ENCODE measurements around the gene ATP5ME.

Gene ATP5ME

DNA sequence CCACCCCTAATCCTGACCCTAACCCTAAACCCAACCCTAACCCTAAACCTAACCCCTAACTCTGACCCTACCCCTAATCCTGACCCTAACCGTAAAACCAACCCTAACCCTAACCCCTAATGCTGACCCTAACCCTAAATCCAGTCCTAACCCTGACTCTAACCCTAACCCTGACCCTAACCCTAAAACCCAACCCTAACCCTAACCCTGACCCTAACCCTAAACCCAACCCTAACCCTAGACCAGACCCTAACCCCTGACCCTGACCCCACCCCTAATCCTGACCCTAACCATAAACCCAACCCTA lies 30.8 kb upstream of the ATP5ME start:
- Histone ChIP-seq H3K9me3 (ENCODE audit: low read length) (no peaks in the 10 kb centered on the region), H3K27me3 (ENCODE audit: insufficient read depth, low read length) (no peaks in the 10 kb centered on the region), H3K9ac (ENCODE audit: low read length) (peak overlapping the region; percentile 56; the same call in 1 of the 2 replicates), H3K4me1 (ENCODE audit: insufficient read depth, low read length, severe bottlenecking) (peaks cover 13% of the 10 kb centered on the region), H3K4me2 (ENCODE audit: low read length) (peak overlapping the region; percentile 78), H3K79me2 (ENCODE audit: insufficient read depth, low read length) (0 out of 2 replicates have a peak, but pooled peaks cover 3% of the 10 kb centered on the region), H3F3A (ENCODE audit: insufficient read depth, low read length) (no peaks in the 10 kb centered on the region), H3K27ac (ENCODE audit: low read depth, low read length, poor library complexity, severe bottlenecking) (no peak overlapping the region), H3K4me3 (ENCODE audit: low read depth, low read length, poor library complexity, severe bottlenecking) (peak overlapping the region; percentile 97), H3K9me2 (ENCODE audit: low read depth, low read length) (no peaks in the 10 kb centered on the region), H2AFZ (ENCODE audit: low read length) (no peak overlapping the region), H3K36me3 (ENCODE audit: insufficient read depth, low read length) (peaks cover under 1% of the 10 kb centered on the region; the same call in 1 of the 2 replicates), H4K20me1 (ENCODE audit: insufficient read depth, low read length) (no peaks in the 10 kb centered on the region)
- no peak for TF ChIP-seq EZH2 (IDR thresholded peaks at IDR 0.05; ENCODE audit: borderline replicate concordance, low read length)
- TF ChIP-seq, protein P1, sequence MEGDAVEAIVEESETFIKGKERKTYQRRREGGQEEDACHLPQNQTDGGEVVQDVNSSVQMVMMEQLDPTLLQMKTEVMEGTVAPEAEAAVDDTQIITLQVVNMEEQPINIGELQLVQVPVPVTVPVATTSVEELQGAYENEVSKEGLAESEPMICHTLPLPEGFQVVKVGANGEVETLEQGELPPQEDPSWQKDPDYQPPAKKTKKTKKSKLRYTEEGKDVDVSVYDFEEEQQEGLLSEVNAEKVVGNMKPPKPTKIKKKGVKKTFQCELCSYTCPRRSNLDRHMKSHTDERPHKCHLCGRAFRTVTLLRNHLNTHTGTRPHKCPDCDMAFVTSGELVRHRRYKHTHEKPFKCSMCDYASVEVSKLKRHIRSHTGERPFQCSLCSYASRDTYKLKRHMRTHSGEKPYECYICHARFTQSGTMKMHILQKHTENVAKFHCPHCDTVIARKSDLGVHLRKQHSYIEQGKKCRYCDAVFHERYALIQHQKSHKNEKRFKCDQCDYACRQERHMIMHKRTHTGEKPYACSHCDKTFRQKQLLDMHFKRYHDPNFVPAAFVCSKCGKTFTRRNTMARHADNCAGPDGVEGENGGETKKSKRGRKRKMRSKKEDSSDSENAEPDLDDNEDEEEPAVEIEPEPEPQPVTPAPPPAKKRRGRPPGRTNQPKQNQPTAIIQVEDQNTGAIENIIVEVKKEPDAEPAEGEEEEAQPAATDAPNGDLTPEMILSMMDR (IDR thresholded peaks at IDR 0.05; ENCODE audit: low read length): no peak

DNA sequence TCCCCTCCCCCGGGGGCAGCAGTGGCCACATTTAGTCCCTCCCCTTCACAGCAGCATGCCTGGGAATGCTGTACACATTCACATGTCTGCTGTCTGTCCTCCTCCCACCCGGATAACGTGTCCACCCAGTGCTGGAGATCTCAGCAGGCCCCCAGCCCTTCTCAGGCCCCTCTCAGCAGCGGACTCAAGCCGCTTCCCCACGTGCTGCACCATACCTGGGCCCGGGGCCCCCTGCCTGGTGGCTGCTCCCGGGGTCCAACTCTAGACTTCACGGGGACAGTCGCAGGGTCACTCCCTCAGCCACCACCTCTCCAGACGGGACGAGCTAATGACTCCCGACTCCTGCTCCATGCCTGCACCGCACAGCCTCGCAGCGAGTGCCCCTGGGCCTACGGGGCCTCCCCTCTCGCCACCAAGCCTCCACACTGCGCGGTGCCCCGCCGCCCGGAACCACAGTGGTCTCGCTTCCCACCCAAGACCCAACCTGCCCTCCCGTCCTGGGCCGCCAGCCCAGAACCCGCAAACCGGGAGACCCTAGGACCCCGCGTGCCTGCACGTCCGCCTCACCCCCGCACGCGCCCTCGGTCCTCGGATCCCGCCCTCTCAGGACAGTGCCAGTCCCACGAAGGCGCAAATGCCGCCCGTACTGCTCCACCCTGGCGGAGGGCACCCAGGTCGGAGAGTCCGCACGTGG lies 30.3 kb upstream of the ATP5ME start:
- Histone ChIP-seq H3K36me3 (ENCODE audit: insufficient read depth, low read length) (no peaks in the 10 kb centered on the region), H3K4me2 (ENCODE audit: low read length) (no peak overlapping the region), H3F3A (ENCODE audit: insufficient read depth, low read length) (no peaks in the 10 kb centered on the region), H3K4me3 (ENCODE audit: low read depth, low read length, poor library complexity, severe bottlenecking) (no peak overlapping the region), H3K27ac (ENCODE audit: low read depth, low read length, poor library complexity, severe bottlenecking) (no peak overlapping the region), H3K79me2 (ENCODE audit: insufficient read depth, low read length) (0 out of 2 replicates have a peak, but pooled peaks cover 3% of the 10 kb centered on the region), H3K9me3 (ENCODE audit: low read length) (no peaks in the 10 kb centered on the region), H4K20me1 (ENCODE audit: insufficient read depth, low read length) (no peaks in the 10 kb centered on the region), H3K4me1 (ENCODE audit: insufficient read depth, low read length, severe bottlenecking) (peaks cover 19% of the 10 kb centered on the region), H3K9ac (ENCODE audit: low read length) (no peak overlapping the region), H2AFZ (ENCODE audit: low read length) (no peak overlapping the region), H3K9me2 (ENCODE audit: low read depth, low read length) (no peaks in the 10 kb centered on the region), H3K27me3 (ENCODE audit: insufficient read depth, low read length) (no peaks in the 10 kb centered on the region)
- TF ChIP-seq, protein P1 (IDR thresholded peaks at IDR 0.05; ENCODE audit: low read length): no peak
- no peak for TF ChIP-seq EZH2 (IDR thresholded peaks at IDR 0.05; ENCODE audit: borderline replicate concordance, low read length)

DNA sequence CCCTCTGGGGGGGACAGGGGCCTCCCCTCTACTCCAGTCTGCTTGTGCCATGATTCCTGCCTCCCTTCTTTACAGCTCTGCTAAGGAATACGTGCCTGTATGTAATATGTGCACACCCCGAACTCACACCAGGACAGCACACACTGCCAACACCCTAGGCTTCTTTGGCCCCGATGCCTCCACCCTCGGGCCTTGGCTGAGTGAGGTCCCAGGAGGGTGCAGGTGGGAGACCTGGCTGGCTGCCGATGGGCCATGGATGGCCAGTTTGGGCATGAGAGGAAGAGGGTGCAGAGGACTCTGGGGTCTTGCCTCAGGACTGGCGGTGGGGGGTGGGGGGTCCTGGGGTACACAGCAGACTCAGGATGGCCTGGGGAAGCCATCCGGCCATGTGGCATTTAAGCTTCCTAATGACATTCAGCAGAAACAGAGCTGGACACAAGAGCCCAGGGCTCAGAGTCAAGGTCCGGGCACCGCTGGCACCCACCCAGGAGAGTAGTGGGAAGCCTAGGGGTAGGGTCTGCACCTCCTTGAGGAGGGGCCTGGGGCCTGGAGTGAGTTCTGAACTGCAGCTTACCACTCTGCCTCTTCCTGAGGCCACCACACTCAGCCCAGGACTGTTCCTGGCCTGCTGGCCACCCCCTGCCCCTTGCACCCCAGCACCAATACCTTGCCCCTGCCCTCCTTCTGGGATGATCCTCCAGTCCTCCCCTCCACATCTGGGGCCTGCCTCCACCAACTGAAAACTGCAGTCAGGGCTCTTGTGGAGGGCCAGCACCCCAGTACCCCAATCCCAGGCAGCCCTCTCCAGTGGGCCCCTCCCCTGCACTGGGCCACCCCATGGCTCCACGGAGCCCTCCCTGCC lies 29.5 kb upstream of the ATP5ME start:
- Histone ChIP-seq H3K36me3 (ENCODE audit: insufficient read depth, low read length) (no peaks in the 10 kb centered on the region), H3K27me3 (ENCODE audit: insufficient read depth, low read length) (no peaks in the 10 kb centered on the region), H3K4me3 (ENCODE audit: low read depth, low read length, poor library complexity, severe bottlenecking) (no peak overlapping the region), H2AFZ (ENCODE audit: low read length) (no peak overlapping the region), H3K9ac (ENCODE audit: low read length) (no peak overlapping the region), H3K4me2 (ENCODE audit: low read length) (no peak overlapping the region), H3K9me3 (ENCODE audit: low read length) (no peaks in the 10 kb centered on the region), H3K27ac (ENCODE audit: low read depth, low read length, poor library complexity, severe bottlenecking) (no peak overlapping the region), H3K9me2 (ENCODE audit: low read depth, low read length) (no peaks in the 10 kb centered on the region), H3K79me2 (ENCODE audit: insufficient read depth, low read length) (0 out of 2 replicates have a peak, but pooled peaks cover 3% of the 10 kb centered on the region), H3F3A (ENCODE audit: insufficient read depth, low read length) (no peaks in the 10 kb centered on the region), H4K20me1 (ENCODE audit: insufficient read depth, low read length) (no peaks in the 10 kb centered on the region), H3K4me1 (ENCODE audit: insufficient read depth, low read length, severe bottlenecking) (peaks cover 26% of the 10 kb centered on the region)
- TF ChIP-seq, protein P1 (IDR thresholded peaks at IDR 0.05; ENCODE audit: low read length): no peak
- no peak for TF ChIP-seq EZH2 (IDR thresholded peaks at IDR 0.05; ENCODE audit: borderline replicate concordance, low read length)

All from OCI-LY1 (cell line).